H1 (cell line): ENCODE results near the gene ULBP3. TPM values are rescaled to one million over a fixed set of nuclear protein-coding genes. Genes with fewer than 3 reads are reported as not detected.

Experiments
- CTCF ChIA-PET: fragments of 300-600 bp; sonication (Branson Sonifier 250); formaldehyde crosslinking; loops from one replicate; lab custom pipeline; 2021; ENCODE audit not compliant: partially characterized antibody; lab: Charles Lee
- POLR2A ChIA-PET: fragments of 300-600 bp; sonication (Branson Sonifier 250); formaldehyde crosslinking; loops from one replicate; lab custom pipeline; 2021; ENCODE audit warnings: inconsistent platforms; ENCODE audit not compliant: partially characterized antibody; lab: Charles Lee
- DNase-seq, 2 experiments: peaks; one replicate each; pipeline versions ENCODE4 v3.0.0 to v3.0.0-alpha.2; 2010 to 2022; ENCODE audit warnings: low spot score in 2 of 2, low read depth in 1 of 2, mixed read lengths in 1 of 2
- FAIRE-seq: peaks from 2 replicates; lab custom pipeline; 2011; peaks lifted over from hg19 to GRCh38; lab: Jason Lieb, UNC
- H2AFZ ChIP-seq: 2 replicates; pipeline ENCODE4 v1.8.1; 2012; ENCODE audit warnings: low read length, inconsistent platforms
- H2AK5ac ChIP-seq: 2 replicates; pipeline ENCODE4 v1.6.1; 2013; ENCODE audit warnings: low read depth, low read length
- H2BK120ac ChIP-seq: replicated peaks from 2 replicates; pipeline ENCODE3; 2013; ENCODE audit warnings: low read depth, low read length, inconsistent platforms
- H2BK12ac ChIP-seq: 2 replicates; pipeline ENCODE4 v1.6.1; 2013; ENCODE audit warnings: low read depth, low read length
- H2BK15ac ChIP-seq: 2 replicates; pipeline ENCODE4 v1.6.1; 2013; ENCODE audit warnings: low read length
- H2BK20ac ChIP-seq: 2 replicates; pipeline ENCODE4 v1.6.1; 2013; ENCODE audit warnings: low read length
- H2BK5ac ChIP-seq: 2 replicates; pipeline ENCODE4 v1.6.1; 2013; ENCODE audit warnings: low read depth, low read length
- H3K14ac ChIP-seq: 2 replicates; pipeline ENCODE4 v1.6.1; 2013; ENCODE audit warnings: inconsistent platforms; ENCODE audit not compliant: insufficient read length
- H3K18ac ChIP-seq: 2 replicates; pipeline ENCODE4 v1.6.1; 2013; ENCODE audit warnings: low read length; ENCODE audit errors: extremely low read depth
- H3K23ac ChIP-seq: 2 replicates; pipeline ENCODE4 v1.6.1; 2013; ENCODE audit warnings: inconsistent platforms; ENCODE audit not compliant: insufficient read length
- H3K23me2 ChIP-seq: 2 replicates; pipeline ENCODE4 v1.6.1; 2013; ENCODE audit warnings: low read depth, low read length
- H3K27ac ChIP-seq: 2 replicates; pipeline ENCODE4 v1.6.1; 2011; ENCODE audit warnings: low read depth, low read length, inconsistent platforms
- H3K27me3 ChIP-seq, 4 experiments: replicated peaks in 1 of 4; 1 replicate in 1 of 4; 2 replicates in 3 of 4; pipeline versions ENCODE4 v1.6.1 to v1.8.1; 2011 to 2013; ENCODE audit warnings: low read length in 3 of 4, mild to moderate bottlenecking in 3 of 4, inconsistent platforms in 2 of 4, mixed read lengths in 2 of 4, moderate library complexity in 1 of 4; ENCODE audit not compliant: control insufficient read depth in 3 of 4, insufficient read depth in 3 of 4; ENCODE audit errors: extremely low read depth in 1 of 4
- H3K36me3 ChIP-seq, 4 experiments: 2 replicates each; pipeline versions ENCODE4 v1.6.1 to v1.8.1; 2011 to 2013; ENCODE audit warnings: mild to moderate bottlenecking in 4 of 4, low read length in 3 of 4, moderate library complexity in 2 of 4, control low read depth in 1 of 4, inconsistent platforms in 1 of 4; ENCODE audit not compliant: insufficient read depth in 4 of 4, control insufficient read depth in 2 of 4
- H3K4ac ChIP-seq: replicated peaks from 2 replicates; pipeline ENCODE3; 2013; ENCODE audit warnings: low read length, low read depth, mixed read lengths, inconsistent platforms; ENCODE audit not compliant: insufficient read length
- H3K4me1 ChIP-seq, 4 experiments: replicated peaks in 1 of 4; 1 replicate in 1 of 4; 2 replicates in 3 of 4; pipeline versions ENCODE4 v1.6.1 to v1.8.1; 2011 to 2013; ENCODE audit warnings: low read length in 3 of 4, inconsistent platforms in 2 of 4, mixed read lengths in 1 of 4; ENCODE audit not compliant: insufficient read depth in 4 of 4, control insufficient read depth in 3 of 4
- H3K4me2 ChIP-seq, 2 experiments: 2 replicates each; pipeline versions ENCODE4 v1.6.1 to v1.8.1; 2011 to 2013; ENCODE audit warnings: low read depth in 2 of 2, low read length in 2 of 2, control low read depth in 1 of 2, inconsistent platforms in 1 of 2, mild to moderate bottlenecking in 1 of 2; ENCODE audit not compliant: insufficient read depth in 1 of 2
- H3K4me3 ChIP-seq, 4 experiments: fragments of 200-600, 300-600 bp in 1 of 4; sonication (generic), shearing (Covaris generic), sonication (Bioruptor Twin) in 1 of 4; 2 replicates each; pipeline versions ENCODE4 v1.5.1 to v1.8.1; 2011 to 2016; ENCODE audit warnings: low read length in 4 of 4, low read depth in 3 of 4, control low read depth in 2 of 4, inconsistent platforms in 2 of 4, mild to moderate bottlenecking in 2 of 4, mixed read lengths in 1 of 4, moderate library complexity in 1 of 4; ENCODE audit not compliant: insufficient read depth in 2 of 4; ENCODE audit errors: extremely low read depth in 1 of 4
- H3K56ac ChIP-seq: replicated peaks from 2 replicates; pipeline ENCODE3; 2013; ENCODE audit warnings: low read depth, mild to moderate bottlenecking, mixed read lengths, low read length, inconsistent platforms; ENCODE audit not compliant: insufficient read length
- H3K79me1 ChIP-seq: 2 replicates; pipeline ENCODE4 v1.6.1; 2013; ENCODE audit warnings: low read depth, low read length, control low read depth
- H3K79me2 ChIP-seq, 2 experiments: 2 replicates each; pipeline versions ENCODE4 v1.6.1 to v1.8.1; 2012 to 2013; ENCODE audit warnings: low read length in 2 of 2, mild to moderate bottlenecking in 2 of 2, inconsistent platforms in 1 of 2; ENCODE audit not compliant: insufficient read depth in 2 of 2, control insufficient read depth in 1 of 2
- H3K9ac ChIP-seq, 4 experiments: replicated peaks in 1 of 4; 1 replicate in 1 of 4; 2 replicates in 3 of 4; pipeline versions ENCODE4 v1.6.1 to v1.8.1; 2011 to 2013; ENCODE audit warnings: low read depth in 3 of 4, low read length in 3 of 4, control low read depth in 2 of 4, mild to moderate bottlenecking in 2 of 4, moderate library complexity in 2 of 4, inconsistent platforms in 1 of 4; ENCODE audit errors: extremely low read depth in 1 of 4
- H3K9me3 ChIP-seq, 2 experiments: 2 replicates each; pipeline versions ENCODE4 v1.6.1 to v1.8.1; 2012 to 2013; ENCODE audit warnings: mild to moderate bottlenecking in 2 of 2, moderate library complexity in 2 of 2, control low read depth in 1 of 2, inconsistent platforms in 1 of 2, low read depth in 1 of 2, low read length in 1 of 2, mixed read lengths in 1 of 2; ENCODE audit not compliant: insufficient read depth in 2 of 2
- H4K20me1 ChIP-seq, 2 experiments: replicated peaks in 1 of 2; 2 replicates each; pipeline versions ENCODE3 to v1.8.1; 2011 to 2013; ENCODE audit warnings: inconsistent platforms in 2 of 2, low read length in 2 of 2, mild to moderate bottlenecking in 1 of 2; ENCODE audit not compliant: insufficient read depth in 2 of 2, control insufficient read depth in 1 of 2
- H4K5ac ChIP-seq: 2 replicates; pipeline ENCODE4 v1.6.1; 2013; ENCODE audit warnings: low read length, low read depth, mixed read lengths, inconsistent platforms; ENCODE audit not compliant: insufficient read length
- H4K8ac ChIP-seq: 2 replicates; pipeline ENCODE4 v1.8.0; 2013; ENCODE audit warnings: mild to moderate bottlenecking, moderate library complexity, low read length, inconsistent platforms; ENCODE audit not compliant: insufficient read depth; ENCODE audit errors: extremely low read depth
- H4K91ac ChIP-seq: replicated peaks from 2 replicates; pipeline ENCODE3; 2013; ENCODE audit warnings: low read length, mixed read lengths, inconsistent platforms; ENCODE audit not compliant: insufficient read length
- BRCA1 ChIP-seq: IDR thresholded peaks from 2 replicates; pipeline ENCODE4 v1.6.1; 2012; ENCODE audit warnings: low read depth, low read length, improper control_type of control experiment
- E2F6 ChIP-seq: IDR thresholded peaks from 2 replicates; pipeline ENCODE4 v1.6.1; 2012; ENCODE audit warnings: inconsistent platforms
- JUN ChIP-seq: IDR thresholded peaks from 2 replicates; pipeline ENCODE4 v1.6.1; 2011; ENCODE audit warnings: low read depth, mild to moderate bottlenecking, improper control_type of control experiment, low read length
- POU5F1 ChIP-seq: IDR thresholded peaks from 2 replicates; pipeline ENCODE4 v1.6.1; 2011; ENCODE audit warnings: low read depth, mild to moderate bottlenecking, low read length, moderate library complexity
- RNF2 ChIP-seq: fragments of 200-900, 300-1000 bp; sonication (generic); IDR thresholded peaks from 2 replicates; pipeline ENCODE4 v1.7.1; 2016; ENCODE audit warnings: borderline replicate concordance, low read depth, mild to moderate bottlenecking, antibody characterized with exemption, low read length; ENCODE audit not compliant: poor library complexity, severe bottlenecking; ENCODE audit errors: missing control alignments
- SAP30 ChIP-seq: fragments of 300-600 bp; sonication (generic); IDR thresholded peaks from 2 replicates; pipeline ENCODE4 v1.7.1; 2012; ENCODE audit warnings: low read length, moderate library complexity, mild to moderate bottlenecking, inconsistent platforms; ENCODE audit not compliant: insufficient read depth, insufficient replicate concordance
- SP4 ChIP-seq: IDR thresholded peaks from 2 replicates; pipeline ENCODE4 v1.6.1; 2012; ENCODE audit warnings: low read length, inconsistent platforms
- TAF7 ChIP-seq: optimal IDR thresholded peaks from 2 replicates; pipeline ENCODE3; 2011; ENCODE audit warnings: low read depth, mild to moderate bottlenecking, inconsistent platforms, low read length, moderate library complexity, borderline replicate concordance
- TCF12 ChIP-seq: IDR thresholded peaks from 2 replicates; pipeline ENCODE4 v1.6.1; 2011; ENCODE audit warnings: low read depth, mild to moderate bottlenecking, low read length
- WGBS, 2 experiments: shearing (Covaris generic) in 1 of 2; methylation state at CpG; one replicate each; pipeline versions ENCODE4 v1.1.6 to v1.1.7; 2013 to 2015; ENCODE audit warnings: low lambda C conversion rate in 2 of 2, mixed read lengths in 2 of 2, inconsistent platforms in 1 of 2, low coverage in 1 of 2, missing lambda C conversion rate in 1 of 2; ENCODE audit not compliant: insufficient replicate concordance in 2 of 2, insufficient coverage in 1 of 2, insufficient read length in 1 of 2; ENCODE audit errors: extremely low coverage in 1 of 2, missing lambda C conversion rate in 1 of 2; 5-methylcytosine and 5-hydroxymethylcytosine counted together
- polyA plus RNA-seq, 7 experiments: library from polyadenylated mRNA; depleted of rRNA in 3 of 7; stranded (reverse) in 5 of 7; unstranded in 2 of 7; fragments of >200 nt in 5 of 7; fragments of 200-250 nt in 2 of 7; gene quantifications; 1 replicate in 5 of 7; 2 replicates in 1 of 7; 4 replicates in 1 of 7; pipeline versions ENCODE4 v1.2.1 to v1.2.3, GENCODE V29; 2011 to 2013; ENCODE audit warnings: missing spikeins in 2 of 7, mixed read lengths in 2 of 7
- total RNA-seq: library from RNA; stranded (reverse); fragmentation: NEBNext Ultra II Directional; extraction: Animal tissue kit (Norgen Biotek cat#: 25700); gene quantifications from 2 replicates; pipeline ENCODE4 v1.2.1, GENCODE V29; 2021

ULBP3 gene
- total and polyA plus RNA-seq, 2 of the 8 experiments (the other 6 are each of a cell fraction or from before 2014, with no cell fraction given), result 1.9 to 4.2 TPM

GRCh38 chr6:150072201-150072600 is 3.3 kb upstream of the ULBP3 start:
- peaks cover 7% of the 10 kb centered on the region; the same call in 1 of the 2 replicates for H3K23me2 ChIP-seq
- peaks cover 0 to 2% (median 0%) of the 10 kb centered on the region in 4 experiments; a peak in 3 of 7 replicates for H3K4me1 ChIP-seq
- no peak overlapping the region for H3K4ac ChIP-seq
- POLR2A ChIA-PET, result no interaction called here
- no peak overlapping the region for H2BK20ac ChIP-seq
- no peaks in the 10 kb centered on the region for H3K36me3 ChIP-seq
- H3K18ac ChIP-seq, result no peak overlapping the region
- H3K9ac ChIP-seq, result no peak overlapping the region
- WGBS, 2 experiments, result 74% methylated on average over 8 of the region's 8 CpGs; no CpG with 5 or more reads in 1 of the 2 experiments
- H2BK12ac ChIP-seq, result no peak overlapping the region
- H4K20me1 ChIP-seq, result peaks cover 0 to 4% of the 10 kb centered on the region in 2 experiments
- H3K27ac ChIP-seq, result no peak overlapping the region
- H2BK5ac ChIP-seq, result no peak overlapping the region
- H4K91ac ChIP-seq, result no peak overlapping the region
- H3K23ac ChIP-seq, result no peak overlapping the region
- H3K4me2 ChIP-seq, result no peak overlapping the region
- FAIRE-seq (no peak), DNase-seq (no peak)
- H3K79me2 ChIP-seq, result no peaks in the 10 kb centered on the region
- H3K56ac ChIP-seq, result no peak overlapping the region
- H3K9me3 ChIP-seq, result no peaks in the 10 kb centered on the region
- no peak overlapping the region for H2BK15ac ChIP-seq
- H3K27me3 ChIP-seq, result peaks cover 0 to 20% (median 11%) of the 10 kb centered on the region in 4 experiments; a peak in 5 of 7 replicates
- H2BK120ac ChIP-seq, result no peak overlapping the region
- H4K5ac ChIP-seq, result no peak overlapping the region
- no peaks in the 10 kb centered on the region for H3K79me1 ChIP-seq
- no peak overlapping the region for H4K8ac ChIP-seq
- H2AFZ ChIP-seq, result no peak overlapping the region
- no peak overlapping the region for H3K14ac ChIP-seq
- CTCF ChIA-PET, result interaction anchor here (1.1 to 4.6 kb wide), 4 partner anchors 18 to 144 kb away, joined by 3 to 54 read pairs (median 6); no protein-coding TSS in a partner anchor
- no peak overlapping the region for H3K4me3 ChIP-seq
- H2AK5ac ChIP-seq, result no peak overlapping the region
- no peak for TF ChIP-seq E2F6
- no peak for TF ChIP-seq RNF2
- no peak for TF ChIP-seq TAF7
- no peak for TF ChIP-seq SAP30
- no peak for TF ChIP-seq JUN
- no peak for TF ChIP-seq POU5F1
- no peak for TF ChIP-seq BRCA1
- no peak for TF ChIP-seq TCF12
- TF ChIP-seq SP4, result no peak
